ENCODE data around the gene MID1.
"Not testable (repeated sequence)": the region's sequence is repeated elsewhere in the genome, so short reads cannot be mapped to it uniquely, and the experiment has no call there.

Gene MID1

DNA sequence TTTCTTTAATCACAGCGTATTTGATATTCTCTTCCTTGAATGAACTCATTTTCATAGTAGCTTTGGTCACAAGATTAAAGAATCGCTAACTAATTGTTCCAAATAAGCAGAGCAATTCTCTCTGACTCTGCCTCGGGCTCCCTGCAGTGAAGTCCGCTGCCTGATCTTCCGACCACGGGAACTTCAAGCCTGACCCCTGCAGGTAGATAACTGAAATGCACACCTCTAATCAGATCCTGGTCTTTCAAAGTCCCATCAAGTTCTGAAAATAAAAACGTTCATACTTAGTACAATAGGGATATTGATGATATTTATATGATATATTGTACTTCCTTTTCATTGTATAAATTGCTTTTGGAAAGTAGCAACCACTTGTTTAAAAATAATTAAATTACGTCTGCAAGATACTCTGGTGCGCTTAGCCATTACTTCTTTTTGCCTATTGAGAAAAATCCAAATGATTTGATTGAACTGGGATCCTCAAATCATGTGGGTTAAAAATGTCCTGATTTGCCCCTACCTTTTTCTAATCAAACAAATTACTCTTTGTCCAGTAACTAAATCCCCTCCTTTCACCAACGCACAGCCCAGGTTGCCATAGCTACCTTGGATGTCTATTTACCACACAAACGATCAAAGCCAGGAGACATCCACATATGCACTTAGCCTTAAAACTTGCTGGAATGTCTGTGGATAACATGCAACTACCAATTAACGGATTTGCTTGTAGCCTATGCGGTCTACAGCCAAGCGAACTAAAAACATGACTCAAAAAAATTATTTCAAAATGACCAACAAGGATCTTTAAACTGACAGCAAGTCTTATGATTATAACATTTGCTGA, 4.2 kb downstream of the MID1 start:
- peak; percentile 2 for DNase-seq

DNA sequence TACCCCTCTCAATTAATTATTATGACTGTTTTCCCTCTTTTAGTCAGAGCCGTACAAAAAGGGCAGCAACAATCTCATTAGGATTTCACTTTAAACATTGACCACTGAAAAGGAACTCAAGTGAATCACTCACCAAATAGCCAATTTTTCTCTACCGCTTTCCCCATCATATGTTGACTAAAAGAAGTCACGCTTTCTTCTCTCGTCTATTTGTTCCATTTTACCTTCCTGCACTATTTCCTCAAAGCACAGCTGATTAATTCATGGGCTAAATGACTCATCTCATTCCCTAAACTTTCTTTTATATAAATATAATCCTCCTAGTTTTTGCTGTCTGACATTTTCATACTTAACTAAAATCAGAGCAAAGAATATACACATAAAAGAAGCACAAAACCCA, 8.2 kb downstream of the MID1 start:
- no peak for DNase-seq

DNA sequence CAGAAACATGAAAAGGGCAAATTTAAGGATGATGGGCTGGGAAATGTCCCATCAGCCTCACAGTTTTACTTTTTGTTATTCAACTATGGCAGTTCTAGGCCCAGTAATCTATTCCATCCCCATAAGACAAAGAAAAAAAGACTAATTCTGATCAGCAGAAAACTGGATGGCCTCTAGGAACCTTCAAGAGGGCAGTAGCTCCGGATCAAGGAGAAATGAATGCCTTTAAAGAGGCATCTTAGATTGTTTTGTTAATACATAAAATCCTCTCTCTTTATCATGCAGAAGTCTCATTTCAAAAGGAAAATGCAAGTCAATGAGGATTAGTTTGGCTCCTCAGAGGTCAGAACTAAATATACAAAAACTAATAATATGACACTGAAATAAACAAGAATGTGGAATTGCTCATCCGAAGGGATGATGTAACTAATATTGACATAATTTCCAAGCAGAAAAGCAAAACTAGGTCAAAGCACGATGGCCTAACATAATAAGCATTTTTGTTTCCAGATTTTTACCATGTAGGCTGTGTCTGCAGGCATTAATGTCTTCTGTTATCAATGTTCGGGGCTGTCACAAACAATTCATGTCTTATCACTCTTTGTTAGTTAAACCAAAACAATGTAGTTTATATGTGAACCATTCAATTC, 8.8 kb downstream of the MID1 start:
- no peak for DNase-seq

DNA sequence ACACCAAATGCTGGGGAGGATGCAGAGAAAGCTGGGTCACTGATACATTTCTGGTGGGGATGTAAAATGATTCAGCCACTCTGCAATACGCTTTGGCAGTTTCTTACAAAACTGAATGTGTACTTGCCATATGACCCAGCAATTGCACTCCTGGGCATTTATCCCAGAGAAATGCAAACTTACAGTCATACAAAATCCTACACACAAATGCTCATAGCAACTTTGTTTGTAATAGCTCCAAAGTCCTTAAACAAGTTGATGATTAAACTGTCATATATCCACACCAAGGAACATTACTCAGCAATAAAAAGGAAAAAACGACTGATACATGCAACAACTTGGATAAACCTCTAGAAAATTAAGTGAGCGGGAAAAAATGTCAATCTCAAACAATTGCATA, 12.3 kb downstream of the MID1 start:
- no peak for DNase-seq

DNA sequence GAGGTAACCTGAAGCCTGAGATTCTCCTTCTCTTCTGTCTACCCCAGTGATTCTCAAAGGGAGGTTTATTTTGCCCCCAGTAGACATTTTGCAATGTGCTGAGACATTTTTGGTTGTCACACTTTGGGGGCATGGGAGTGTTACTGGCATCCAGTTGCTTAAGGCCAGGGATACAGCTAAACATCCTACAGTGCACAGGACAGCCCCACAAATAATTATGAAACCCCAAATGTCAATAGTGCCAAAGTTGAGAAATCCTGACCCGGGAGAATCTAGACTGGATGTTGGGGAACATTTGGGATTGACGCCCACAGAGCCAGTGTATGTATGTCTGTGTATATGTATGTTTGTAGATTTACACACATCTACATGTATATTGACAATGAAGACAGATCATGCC, 13.2 kb downstream of the MID1 start:
- DNase-seq: no peak

DNA sequence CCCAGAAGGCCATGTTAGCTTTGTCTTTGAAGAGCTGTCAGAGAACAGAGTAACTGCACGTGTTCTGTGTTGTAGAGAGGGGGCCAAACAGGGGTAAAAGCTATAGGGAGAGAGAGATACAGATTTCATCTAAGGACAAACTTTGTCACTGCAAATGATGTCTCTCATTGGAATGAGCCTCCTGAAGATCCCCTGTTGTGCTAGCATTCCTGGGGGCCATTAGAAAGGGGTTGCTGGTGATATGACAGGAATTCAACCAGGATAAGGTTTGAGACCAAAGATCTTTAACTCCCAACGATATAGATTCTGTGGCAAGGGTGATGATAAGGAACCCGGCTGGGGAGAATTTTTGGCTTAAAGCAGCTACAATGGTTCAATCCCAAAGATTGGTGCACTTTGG, 16.8 kb downstream of the MID1 start:
- DNase-seq: no peak

DNA sequence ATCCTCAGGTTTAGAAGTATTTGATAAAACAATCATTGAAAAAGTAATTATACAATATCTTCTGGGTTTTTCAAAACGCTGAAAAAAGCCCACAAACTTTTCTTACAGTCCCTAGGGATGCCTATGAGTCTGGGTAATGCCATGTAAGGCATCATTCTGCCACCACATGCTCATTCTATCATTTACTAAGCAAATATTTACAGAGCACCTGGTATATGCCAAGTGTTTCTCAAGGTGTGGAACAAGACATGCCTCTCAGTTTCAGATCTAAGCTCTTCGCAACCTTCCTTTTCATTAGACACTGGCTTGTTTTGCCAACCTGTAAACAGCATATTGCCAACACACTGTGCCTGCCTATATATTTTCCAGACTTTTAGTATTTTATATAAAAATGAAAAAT, 17.7 kb downstream of the MID1 start:
- no peak for DNase-seq

DNA sequence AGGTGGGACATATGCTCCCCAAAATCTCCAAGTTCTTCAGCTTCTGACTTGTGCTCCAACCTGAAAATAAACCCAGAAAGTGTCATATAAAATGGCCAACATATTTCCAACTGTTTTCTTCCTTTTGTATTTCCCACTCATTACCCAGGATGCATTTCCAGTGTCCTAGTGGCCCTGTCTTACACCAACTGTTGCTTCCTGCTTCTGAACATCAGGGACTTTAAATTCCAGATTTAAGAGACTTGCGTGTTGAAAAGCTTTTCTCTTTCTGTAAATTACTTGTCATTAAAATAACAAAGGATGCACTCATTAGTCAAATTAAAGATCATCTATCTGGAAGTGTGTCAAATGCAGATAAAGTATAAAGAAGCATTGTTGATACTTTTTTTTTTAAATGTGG, 19.9 kb downstream of the MID1 start:
- no peak for DNase-seq

DNA sequence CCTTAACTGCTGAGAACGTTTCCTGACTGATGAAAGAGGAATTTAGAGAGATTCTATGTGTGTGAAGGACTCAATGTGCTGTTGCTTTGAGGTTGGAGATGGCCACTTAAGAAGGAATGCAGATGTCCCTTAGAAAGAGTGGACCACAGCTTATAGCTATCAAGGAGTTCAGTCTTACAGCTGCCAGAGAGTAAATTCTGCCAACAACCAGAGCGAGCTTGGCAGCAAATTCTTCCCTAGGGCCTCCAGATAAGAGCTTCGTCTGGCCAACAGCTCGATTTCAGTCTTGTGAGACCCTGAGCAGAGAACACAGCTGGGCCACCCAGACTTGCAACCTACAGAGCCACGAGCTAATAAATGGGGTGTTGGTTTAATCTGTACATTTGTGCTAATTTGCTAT, 21.8 kb downstream of the MID1 start:
- no peak for DNase-seq

DNA sequence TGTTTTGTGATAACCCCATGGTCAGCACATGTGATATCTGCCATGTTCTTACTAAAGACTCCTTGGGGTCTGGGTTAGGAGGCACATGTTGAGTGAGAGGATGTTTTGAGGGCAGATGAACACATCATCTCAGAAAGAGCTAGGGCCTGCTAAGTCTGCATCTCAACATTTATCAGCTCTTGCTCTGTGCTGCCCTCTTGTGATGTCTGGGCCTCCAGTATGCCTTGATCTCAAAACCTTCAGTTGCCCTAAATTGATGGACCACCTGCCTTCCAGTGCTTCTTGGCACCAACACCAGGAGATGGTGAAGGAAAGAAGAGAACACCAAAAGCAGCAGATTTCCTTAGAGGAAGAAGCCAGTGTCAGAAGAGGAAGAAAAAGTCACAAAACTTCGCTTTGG, 22.5 kb downstream of the MID1 start:
- peak; percentile 17 for DNase-seq

DNA sequence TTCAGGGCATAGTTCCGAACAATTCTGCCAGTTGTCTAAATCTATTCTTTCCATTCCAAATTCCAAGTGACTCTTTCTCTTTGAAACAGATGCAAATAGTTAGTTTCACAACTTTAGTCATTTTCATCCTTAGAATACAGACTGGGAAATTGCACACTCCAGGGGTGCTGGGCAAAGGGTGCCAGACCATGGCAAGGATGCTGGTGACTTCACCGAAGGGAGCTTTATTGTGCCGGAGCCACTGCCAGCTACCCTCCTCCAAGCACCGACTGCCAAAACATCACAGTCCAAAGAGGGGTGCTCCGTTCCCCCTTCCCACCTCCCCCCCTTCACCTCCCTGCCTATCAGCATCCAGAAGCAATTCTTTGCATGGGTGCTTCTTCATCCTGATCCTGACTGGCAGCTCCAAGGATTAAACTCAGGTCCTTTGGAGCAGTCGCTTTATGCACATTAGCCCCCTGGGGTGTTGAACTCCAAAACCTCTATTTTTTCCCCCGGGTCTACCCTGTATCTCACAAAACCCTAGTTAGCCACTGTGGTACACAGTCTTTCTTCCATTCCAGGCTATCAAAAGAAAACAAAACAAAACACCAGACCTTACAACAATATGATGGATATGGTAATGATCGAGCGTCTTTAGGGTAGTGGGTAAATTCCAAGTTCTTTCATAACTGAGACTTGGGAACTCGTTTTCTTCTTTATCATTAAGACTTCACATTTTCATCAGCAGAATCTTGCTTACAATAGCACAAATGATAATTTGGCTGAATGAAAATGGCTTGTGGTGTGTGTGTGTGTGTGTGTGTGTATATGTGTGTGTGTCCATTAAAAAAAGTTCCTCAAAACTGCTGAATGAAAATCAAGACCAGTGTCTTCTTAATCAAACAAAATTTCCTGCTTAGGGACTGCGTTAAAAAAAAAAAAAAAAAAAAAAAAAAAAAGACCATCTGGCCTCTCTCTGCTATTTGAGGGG, 28.7 kb downstream of the MID1 start:
- no peak for DNase-seq

DNA sequence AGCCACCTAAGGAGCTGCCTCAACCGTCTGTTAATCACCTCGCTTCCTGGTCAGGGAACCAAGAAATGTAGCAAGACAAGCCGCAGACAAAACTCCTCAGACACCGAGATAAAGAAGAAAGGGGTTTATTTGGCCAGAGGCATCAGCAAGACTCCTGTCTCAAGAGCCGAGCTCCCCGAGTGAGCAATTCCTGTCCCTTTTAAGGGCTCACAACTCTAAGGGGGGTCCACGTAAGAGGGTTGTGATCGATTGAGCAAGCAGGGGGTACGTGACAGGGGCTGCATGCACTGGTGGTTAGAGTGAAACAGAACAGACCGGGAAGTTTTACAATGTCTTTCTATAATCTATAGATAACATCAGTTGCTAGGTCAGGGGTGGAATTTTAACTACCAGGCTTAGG, 30.6 kb downstream of the MID1 start:
- not testable (repeated sequence) for DNase-seq

DNA sequence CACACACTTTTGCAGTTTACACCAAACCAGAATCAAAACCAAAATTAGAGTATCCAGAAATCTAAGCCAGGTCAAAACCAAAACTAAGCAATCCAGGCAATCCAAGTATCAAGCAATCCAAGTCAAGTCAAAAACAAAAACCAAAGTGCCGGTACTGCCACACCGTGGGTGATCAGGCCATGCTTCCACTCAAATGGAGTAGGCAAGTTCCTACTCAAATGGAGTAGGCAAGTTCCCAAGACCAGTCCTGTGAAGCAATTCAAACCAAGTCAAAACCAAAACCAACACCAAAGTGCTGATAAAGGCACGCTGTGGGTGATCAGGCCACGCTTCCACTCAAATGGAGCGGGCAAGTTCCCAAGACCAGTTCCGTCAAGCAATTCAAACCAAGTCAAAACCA, 31.3 kb downstream of the MID1 start:
- DNase-seq: no peak

DNA sequence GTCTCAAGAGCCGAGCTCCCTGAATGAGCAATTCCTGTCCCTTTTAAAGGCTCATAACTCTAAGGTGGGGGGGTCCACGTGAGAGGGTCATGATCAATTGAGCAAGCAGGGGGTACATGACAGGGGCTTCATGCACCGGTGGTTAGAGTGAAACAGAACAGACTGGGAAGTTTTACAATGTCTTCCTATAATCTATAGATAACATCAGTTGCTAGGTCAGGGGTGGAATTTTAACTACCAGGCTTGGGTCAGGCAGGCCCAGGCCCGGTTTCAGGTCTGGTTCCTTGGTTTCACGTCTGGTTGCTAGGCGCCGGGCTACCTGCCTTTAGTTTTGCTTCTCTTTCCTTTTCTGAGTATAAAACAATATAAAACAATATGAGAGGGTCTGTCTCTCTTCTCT, 35.5 kb downstream of the MID1 start:
- not testable (repeated sequence) for DNase-seq

DNA sequence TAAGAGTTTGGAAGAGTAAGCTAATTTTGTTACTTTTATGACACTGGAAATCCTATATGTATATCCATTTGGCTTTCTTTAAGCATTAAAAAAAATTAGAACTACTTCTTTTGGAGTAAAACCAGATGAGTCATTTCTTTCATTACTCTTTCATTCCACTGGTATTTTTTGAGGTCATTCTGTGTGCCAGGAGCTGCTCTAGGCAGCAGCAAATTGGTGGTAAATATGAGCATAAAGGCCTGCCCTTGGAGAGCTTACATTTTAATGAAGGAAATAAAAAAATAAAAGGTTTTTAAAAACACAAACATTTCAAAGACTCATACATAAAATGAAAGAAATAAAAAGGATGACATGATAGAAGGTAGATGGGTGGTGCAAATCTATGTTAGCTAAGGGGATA, 37.4 kb downstream of the MID1 start:
- DNase-seq: no peak

DNA sequence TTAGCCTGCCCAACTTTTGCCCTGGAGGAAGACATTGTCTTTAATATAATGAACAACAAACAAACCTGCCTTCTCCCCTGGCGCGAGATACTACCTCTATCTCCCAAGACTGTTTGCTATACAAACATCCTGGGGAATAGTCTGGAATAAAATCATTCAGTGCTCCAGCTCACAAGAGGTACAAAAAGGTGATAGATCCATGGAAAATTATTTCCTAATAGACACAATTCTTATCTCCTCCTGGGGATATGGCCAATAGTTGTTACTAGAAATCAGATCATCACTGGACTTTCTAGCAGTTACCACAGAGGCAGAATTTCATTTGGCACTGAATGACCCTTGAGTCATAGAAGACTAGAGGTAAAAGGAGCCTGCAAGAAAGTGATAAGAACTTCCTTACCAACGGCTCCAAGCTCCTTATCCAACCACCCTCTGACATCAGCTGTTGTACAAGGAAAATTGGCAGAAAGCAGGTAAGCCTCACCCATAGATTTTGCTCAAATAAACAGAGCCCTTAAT, 38.1 kb downstream of the MID1 start:
- no peak for DNase-seq

DNA sequence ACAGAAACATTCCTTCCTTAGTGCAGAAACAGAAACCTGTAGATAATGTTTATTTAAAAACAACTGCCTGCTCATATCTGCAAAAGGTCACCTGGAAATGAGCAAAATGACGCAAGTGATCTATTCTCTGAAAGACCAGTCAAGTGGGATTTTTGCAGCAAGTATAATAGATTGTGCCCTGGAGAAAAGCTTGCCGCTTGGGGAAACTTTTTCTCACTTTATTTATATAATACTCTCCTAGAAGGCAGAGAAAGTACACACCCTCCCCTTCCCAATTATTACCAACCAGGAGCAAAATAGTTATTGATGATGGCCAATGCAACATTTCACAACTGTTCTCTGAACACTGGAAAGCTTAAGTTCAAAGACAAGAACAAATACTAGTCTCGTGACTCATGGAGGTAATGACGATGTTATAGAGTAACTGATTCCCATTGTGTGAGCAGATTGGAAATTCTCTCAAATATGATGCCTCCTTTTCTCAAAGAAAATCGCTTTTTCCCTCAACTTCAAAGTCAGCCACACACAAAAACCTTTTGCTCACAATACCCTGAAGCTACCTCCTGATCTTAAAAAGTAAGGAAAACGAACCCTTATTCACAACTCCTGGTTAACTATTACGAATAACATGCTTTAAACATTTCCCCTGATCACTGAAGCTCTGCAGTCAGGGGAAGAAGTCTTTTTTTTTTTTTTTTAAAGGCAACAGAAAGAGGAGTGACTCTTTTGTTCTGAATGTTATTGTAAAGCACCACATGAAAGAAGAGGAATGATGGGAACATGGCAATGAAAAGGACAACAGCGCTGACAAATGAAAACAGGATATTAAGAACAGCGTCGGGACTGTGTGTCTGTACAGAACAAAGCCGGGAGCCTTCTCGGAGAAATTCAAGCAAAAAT, 41.0 kb downstream of the MID1 start:
- no peak for DNase-seq

DNA sequence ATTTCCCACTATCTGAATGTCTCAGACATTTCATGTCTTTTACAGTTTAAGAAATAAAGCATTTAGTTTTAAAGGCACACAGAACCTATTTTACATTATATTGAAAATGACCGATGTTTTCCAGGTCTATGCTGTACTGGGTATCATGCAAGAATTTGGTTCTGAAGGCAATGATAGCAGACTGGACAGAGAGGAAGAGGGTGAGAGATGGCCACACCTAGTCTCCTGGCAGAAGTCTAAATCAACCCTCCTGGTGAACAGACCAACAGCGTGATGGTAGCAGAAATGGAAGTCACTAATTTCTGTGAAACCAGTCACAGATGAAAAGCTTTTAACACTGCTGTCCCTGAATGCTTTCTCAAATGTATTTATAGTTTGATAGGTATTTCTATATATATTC, 41.9 kb downstream of the MID1 start:
- DNase-seq: no peak

DNA sequence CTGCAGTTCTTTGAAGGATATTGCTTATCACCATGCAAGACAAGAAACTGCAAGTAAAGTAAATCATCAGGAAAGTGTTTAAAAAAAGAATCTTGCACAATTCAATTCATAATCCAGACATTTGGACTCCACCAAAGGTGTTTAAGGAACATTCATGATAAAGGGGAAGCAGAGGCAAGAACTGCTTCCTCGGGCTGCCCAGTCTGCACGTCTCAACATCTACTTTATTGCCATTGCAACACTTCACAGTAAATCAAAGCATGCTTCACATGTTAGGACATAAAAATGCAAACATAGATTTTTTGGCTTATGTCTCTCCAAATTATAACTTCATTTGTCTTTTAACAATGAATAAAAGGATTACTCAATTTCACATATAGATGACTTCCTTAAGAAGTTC, 42.5 kb downstream of the MID1 start:
- peak; percentile 18 for DNase-seq

DNA sequence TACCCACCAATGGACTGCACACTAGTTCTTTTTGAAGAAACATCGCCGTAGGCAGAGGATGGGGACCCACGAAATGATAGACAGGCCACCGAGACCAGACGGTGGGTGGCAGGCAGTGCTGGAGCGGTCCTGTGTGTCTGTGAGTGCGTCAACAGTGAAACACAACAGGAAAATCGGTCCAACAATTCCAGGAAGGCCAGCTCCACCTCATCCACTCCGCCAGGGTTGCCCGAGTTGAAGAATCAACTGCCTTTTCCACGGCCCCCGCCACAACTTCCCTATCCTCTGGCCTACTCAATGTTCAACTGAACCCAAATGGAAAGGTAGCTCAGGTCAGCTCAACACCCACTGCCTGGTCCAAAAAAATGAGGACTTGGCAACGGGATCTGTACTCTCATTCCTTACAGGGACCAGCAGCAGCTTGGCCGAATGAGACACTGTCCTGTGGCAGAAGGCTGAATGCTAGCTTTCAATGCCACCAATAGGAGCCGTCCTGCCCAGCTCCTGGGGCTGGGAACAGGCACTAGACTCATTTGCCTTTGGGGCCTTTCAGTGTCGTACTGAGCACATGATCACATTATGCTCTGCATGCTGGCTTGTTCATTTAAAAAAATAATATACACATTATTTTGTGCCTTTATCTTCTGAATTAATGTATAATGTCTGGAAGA, 43.5 kb downstream of the MID1 start:
- DNase-seq: no peak

DNA sequence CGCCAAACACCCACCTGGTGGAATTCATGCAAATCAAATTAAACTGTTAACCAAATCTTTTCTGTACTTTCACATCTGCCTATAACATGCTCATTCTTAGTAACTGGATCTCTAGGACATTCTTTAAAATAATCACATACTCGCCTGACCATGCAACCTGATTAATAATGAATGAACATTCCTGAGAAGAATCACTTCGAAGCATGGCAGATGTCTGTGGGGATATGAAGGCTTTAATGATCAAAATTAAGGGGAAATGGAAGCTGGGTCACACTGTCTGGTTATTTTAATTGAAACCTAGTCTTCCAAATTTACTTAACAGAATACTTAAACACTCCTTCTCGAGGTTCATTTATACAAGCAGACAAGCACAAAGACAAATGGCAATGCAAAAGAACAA, 44.2 kb downstream of the MID1 start:
- DNase-seq: no peak

DNA sequence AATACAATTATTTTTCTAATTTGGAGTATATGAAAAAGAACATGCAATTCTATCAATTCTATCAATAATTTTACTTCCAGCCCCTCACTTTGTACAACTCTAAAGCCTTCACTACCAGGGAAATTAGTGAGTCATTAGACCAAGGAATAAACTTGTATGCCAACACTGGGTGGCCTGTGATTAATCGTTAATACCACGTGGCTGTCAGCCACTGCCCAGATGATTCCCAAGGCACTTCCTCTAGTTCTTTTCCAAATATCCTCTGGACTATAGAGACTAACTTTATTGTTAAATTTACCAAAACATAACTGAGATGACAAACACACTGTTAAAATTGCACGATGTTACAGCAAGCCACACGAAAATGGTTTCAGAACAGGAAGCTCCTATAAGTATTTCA, 45.7 kb downstream of the MID1 start:
- DNase-seq: no peak
